H1 (cell line): Measurements from ENCODE around the gene ATP5ME. TPM values are rescaled to one million over a fixed set of nuclear protein-coding genes. Genes with fewer than 3 reads are reported as not detected.

Source experiments
- CTCF ChIA-PET: fragments of 300-600 bp; sonication (Branson Sonifier 250); formaldehyde crosslinking; loops from one replicate; lab custom pipeline; 2021; ENCODE audit not compliant: partially characterized antibody; lab: Charles Lee
- POLR2A ChIA-PET: fragments of 300-600 bp; sonication (Branson Sonifier 250); formaldehyde crosslinking; loops from one replicate; lab custom pipeline; 2021; ENCODE audit warnings: inconsistent platforms; ENCODE audit not compliant: partially characterized antibody; lab: Charles Lee
- DNase-seq, 2 experiments: peaks; one replicate each; pipeline versions ENCODE4 v3.0.0 to v3.0.0-alpha.2; 2010 to 2022; ENCODE audit warnings: low spot score in 2 of 2, low read depth in 1 of 2, mixed read lengths in 1 of 2
- FAIRE-seq: peaks from 2 replicates; lab custom pipeline; 2011; peaks lifted over from hg19 to GRCh38; lab: Jason Lieb, UNC
- H2AFZ ChIP-seq: 2 replicates; pipeline ENCODE4 v1.8.1; 2012; ENCODE audit warnings: low read length, inconsistent platforms
- H2AK5ac ChIP-seq: 2 replicates; pipeline ENCODE4 v1.6.1; 2013; ENCODE audit warnings: low read depth, low read length
- H2BK120ac ChIP-seq: replicated peaks from 2 replicates; pipeline ENCODE3; 2013; ENCODE audit warnings: low read depth, low read length, inconsistent platforms
- H2BK12ac ChIP-seq: 2 replicates; pipeline ENCODE4 v1.6.1; 2013; ENCODE audit warnings: low read depth, low read length
- H2BK15ac ChIP-seq: 2 replicates; pipeline ENCODE4 v1.6.1; 2013; ENCODE audit warnings: low read length
- H2BK20ac ChIP-seq: 2 replicates; pipeline ENCODE4 v1.6.1; 2013; ENCODE audit warnings: low read length
- H2BK5ac ChIP-seq: 2 replicates; pipeline ENCODE4 v1.6.1; 2013; ENCODE audit warnings: low read depth, low read length
- H3K14ac ChIP-seq: 2 replicates; pipeline ENCODE4 v1.6.1; 2013; ENCODE audit warnings: inconsistent platforms; ENCODE audit not compliant: insufficient read length
- H3K18ac ChIP-seq: 2 replicates; pipeline ENCODE4 v1.6.1; 2013; ENCODE audit warnings: low read length; ENCODE audit errors: extremely low read depth
- H3K23ac ChIP-seq: 2 replicates; pipeline ENCODE4 v1.6.1; 2013; ENCODE audit warnings: inconsistent platforms; ENCODE audit not compliant: insufficient read length
- H3K23me2 ChIP-seq: 2 replicates; pipeline ENCODE4 v1.6.1; 2013; ENCODE audit warnings: low read depth, low read length
- H3K27ac ChIP-seq: 2 replicates; pipeline ENCODE4 v1.6.1; 2011; ENCODE audit warnings: low read depth, low read length, inconsistent platforms
- H3K27me3 ChIP-seq, 4 experiments: replicated peaks in 1 of 4; 1 replicate in 1 of 4; 2 replicates in 3 of 4; pipeline versions ENCODE4 v1.6.1 to v1.8.1; 2011 to 2013; ENCODE audit warnings: low read length in 3 of 4, mild to moderate bottlenecking in 3 of 4, inconsistent platforms in 2 of 4, mixed read lengths in 2 of 4, moderate library complexity in 1 of 4; ENCODE audit not compliant: control insufficient read depth in 3 of 4, insufficient read depth in 3 of 4; ENCODE audit errors: extremely low read depth in 1 of 4
- H3K36me3 ChIP-seq, 4 experiments: 2 replicates each; pipeline versions ENCODE4 v1.6.1 to v1.8.1; 2011 to 2013; ENCODE audit warnings: mild to moderate bottlenecking in 4 of 4, low read length in 3 of 4, moderate library complexity in 2 of 4, control low read depth in 1 of 4, inconsistent platforms in 1 of 4; ENCODE audit not compliant: insufficient read depth in 4 of 4, control insufficient read depth in 2 of 4
- H3K4ac ChIP-seq: replicated peaks from 2 replicates; pipeline ENCODE3; 2013; ENCODE audit warnings: low read length, low read depth, mixed read lengths, inconsistent platforms; ENCODE audit not compliant: insufficient read length
- H3K4me1 ChIP-seq, 4 experiments: replicated peaks in 1 of 4; 1 replicate in 1 of 4; 2 replicates in 3 of 4; pipeline versions ENCODE4 v1.6.1 to v1.8.1; 2011 to 2013; ENCODE audit warnings: low read length in 3 of 4, inconsistent platforms in 2 of 4, mixed read lengths in 1 of 4; ENCODE audit not compliant: insufficient read depth in 4 of 4, control insufficient read depth in 3 of 4
- H3K4me2 ChIP-seq, 2 experiments: 2 replicates each; pipeline versions ENCODE4 v1.6.1 to v1.8.1; 2011 to 2013; ENCODE audit warnings: low read depth in 2 of 2, low read length in 2 of 2, control low read depth in 1 of 2, inconsistent platforms in 1 of 2, mild to moderate bottlenecking in 1 of 2; ENCODE audit not compliant: insufficient read depth in 1 of 2
- H3K4me3 ChIP-seq, 4 experiments: fragments of 200-600, 300-600 bp in 1 of 4; sonication (generic), shearing (Covaris generic), sonication (Bioruptor Twin) in 1 of 4; 2 replicates each; pipeline versions ENCODE4 v1.5.1 to v1.8.1; 2011 to 2016; ENCODE audit warnings: low read length in 4 of 4, low read depth in 3 of 4, control low read depth in 2 of 4, inconsistent platforms in 2 of 4, mild to moderate bottlenecking in 2 of 4, mixed read lengths in 1 of 4, moderate library complexity in 1 of 4; ENCODE audit not compliant: insufficient read depth in 2 of 4; ENCODE audit errors: extremely low read depth in 1 of 4
- H3K56ac ChIP-seq: replicated peaks from 2 replicates; pipeline ENCODE3; 2013; ENCODE audit warnings: low read depth, mild to moderate bottlenecking, mixed read lengths, low read length, inconsistent platforms; ENCODE audit not compliant: insufficient read length
- H3K79me1 ChIP-seq: 2 replicates; pipeline ENCODE4 v1.6.1; 2013; ENCODE audit warnings: low read depth, low read length, control low read depth
- H3K79me2 ChIP-seq, 2 experiments: 2 replicates each; pipeline versions ENCODE4 v1.6.1 to v1.8.1; 2012 to 2013; ENCODE audit warnings: low read length in 2 of 2, mild to moderate bottlenecking in 2 of 2, inconsistent platforms in 1 of 2; ENCODE audit not compliant: insufficient read depth in 2 of 2, control insufficient read depth in 1 of 2
- H3K9ac ChIP-seq, 4 experiments: replicated peaks in 1 of 4; 1 replicate in 1 of 4; 2 replicates in 3 of 4; pipeline versions ENCODE4 v1.6.1 to v1.8.1; 2011 to 2013; ENCODE audit warnings: low read depth in 3 of 4, low read length in 3 of 4, control low read depth in 2 of 4, mild to moderate bottlenecking in 2 of 4, moderate library complexity in 2 of 4, inconsistent platforms in 1 of 4; ENCODE audit errors: extremely low read depth in 1 of 4
- H3K9me3 ChIP-seq, 2 experiments: 2 replicates each; pipeline versions ENCODE4 v1.6.1 to v1.8.1; 2012 to 2013; ENCODE audit warnings: mild to moderate bottlenecking in 2 of 2, moderate library complexity in 2 of 2, control low read depth in 1 of 2, inconsistent platforms in 1 of 2, low read depth in 1 of 2, low read length in 1 of 2, mixed read lengths in 1 of 2; ENCODE audit not compliant: insufficient read depth in 2 of 2
- H4K20me1 ChIP-seq, 2 experiments: replicated peaks in 1 of 2; 2 replicates each; pipeline versions ENCODE3 to v1.8.1; 2011 to 2013; ENCODE audit warnings: inconsistent platforms in 2 of 2, low read length in 2 of 2, mild to moderate bottlenecking in 1 of 2; ENCODE audit not compliant: insufficient read depth in 2 of 2, control insufficient read depth in 1 of 2
- H4K5ac ChIP-seq: 2 replicates; pipeline ENCODE4 v1.6.1; 2013; ENCODE audit warnings: low read length, low read depth, mixed read lengths, inconsistent platforms; ENCODE audit not compliant: insufficient read length
- H4K8ac ChIP-seq: 2 replicates; pipeline ENCODE4 v1.8.0; 2013; ENCODE audit warnings: mild to moderate bottlenecking, moderate library complexity, low read length, inconsistent platforms; ENCODE audit not compliant: insufficient read depth; ENCODE audit errors: extremely low read depth
- H4K91ac ChIP-seq: replicated peaks from 2 replicates; pipeline ENCODE3; 2013; ENCODE audit warnings: low read length, mixed read lengths, inconsistent platforms; ENCODE audit not compliant: insufficient read length
- EP300 ChIP-seq, 2 experiments: IDR thresholded peaks; 1 replicate in 1 of 2; 2 replicates in 1 of 2; pipeline ENCODE4 v1.6.1; 2011 to 2012; ENCODE audit warnings: low read depth in 2 of 2, low read length in 2 of 2, mild to moderate bottlenecking in 2 of 2, borderline replicate concordance in 1 of 2, inconsistent platforms in 1 of 2, moderate library complexity in 1 of 2
- MAFK ChIP-seq: IDR thresholded peaks from 2 replicates; pipeline ENCODE4 v1.6.1; 2012; ENCODE audit warnings: low read depth, mild to moderate bottlenecking, improper control_type of control experiment, low read length
- MAX ChIP-seq: IDR thresholded peaks from 2 replicates; pipeline ENCODE4 v1.6.1; 2012; ENCODE audit warnings: inconsistent platforms
- WGBS, 2 experiments: shearing (Covaris generic) in 1 of 2; methylation state at CpG; one replicate each; pipeline versions ENCODE4 v1.1.6 to v1.1.7; 2013 to 2015; ENCODE audit warnings: low lambda C conversion rate in 2 of 2, mixed read lengths in 2 of 2, inconsistent platforms in 1 of 2, low coverage in 1 of 2, missing lambda C conversion rate in 1 of 2; ENCODE audit not compliant: insufficient replicate concordance in 2 of 2, insufficient coverage in 1 of 2, insufficient read length in 1 of 2; ENCODE audit errors: extremely low coverage in 1 of 2, missing lambda C conversion rate in 1 of 2; 5-methylcytosine and 5-hydroxymethylcytosine counted together
- polyA plus RNA-seq, 7 experiments: library from polyadenylated mRNA; depleted of rRNA in 3 of 7; stranded (reverse) in 5 of 7; unstranded in 2 of 7; fragments of >200 nt in 5 of 7; fragments of 200-250 nt in 2 of 7; gene quantifications; 1 replicate in 5 of 7; 2 replicates in 1 of 7; 4 replicates in 1 of 7; pipeline versions ENCODE4 v1.2.1 to v1.2.3, GENCODE V29; 2011 to 2013; ENCODE audit warnings: missing spikeins in 2 of 7, mixed read lengths in 2 of 7
- total RNA-seq: library from RNA; stranded (reverse); fragmentation: NEBNext Ultra II Directional; extraction: Animal tissue kit (Norgen Biotek cat#: 25700); gene quantifications from 2 replicates; pipeline ENCODE4 v1.2.1, GENCODE V29; 2021
- TF ChIP-seq, protein P1 (sequence below): IDR thresholded peaks from 2 replicates; pipeline ENCODE4 v1.6.1; 2012; ENCODE audit warnings: inconsistent platforms

The ATP5ME gene
- total and polyA plus RNA-seq, 2 of the 8 experiments (the other 6 are each of a cell fraction or from before 2014, with no cell fraction given): 375 to 450 TPM

DNA sequence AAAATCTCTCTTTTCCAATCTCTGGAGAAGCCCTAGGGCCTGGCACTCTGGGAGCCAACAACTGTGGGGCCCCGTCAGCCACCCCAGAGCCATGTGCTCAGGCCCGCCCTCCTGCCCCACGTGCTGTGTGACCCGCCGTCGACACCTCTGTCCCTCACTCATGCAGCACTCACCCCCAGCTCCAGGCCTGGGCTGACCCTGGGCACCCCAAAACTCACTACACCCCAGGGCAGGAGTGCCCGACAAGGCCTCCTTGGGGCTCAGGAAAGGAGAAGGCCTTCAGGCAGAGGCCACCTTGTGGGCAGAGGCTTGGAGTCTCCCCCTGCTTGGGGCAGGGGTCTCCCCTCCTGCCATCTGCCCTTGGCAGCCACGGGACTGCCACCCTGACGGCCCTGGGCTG, 6.0 kb upstream of the ATP5ME start:
- no peak overlapping the region for H3K27ac ChIP-seq

More for the DNA sequence above, 6.0 kb upstream of the ATP5ME start:
- DNase-seq (no peak), FAIRE-seq (no peak)
- ChIA-PET CTCF (interaction anchor here (1.4 kb wide), 2 partner anchors 21 to 32 kb away, joined by 4 read pairs; no protein-coding TSS in a partner anchor), POLR2A (interaction anchor here (0.8 to 6.3 kb wide), 8 partner anchors 7 to 77 kb away, joined by 3 to 34 read pairs (median 4); partner anchors contain the start of genes ATP5ME, MYL5 and PCGF3)
- peaks cover 0 to 19% (median 6%) of the 10 kb centered on the region in 4 experiments; a peak in 5 of 7 replicates for H3K4me1 ChIP-seq
- H2BK120ac ChIP-seq: no peak overlapping the region
- H2BK5ac ChIP-seq: no peak overlapping the region
- peak overlapping the region; percentile 56 for H4K91ac ChIP-seq
- no peak overlapping the region for H3K9ac ChIP-seq
- H3K23me2 ChIP-seq: 0 out of 2 replicates have a peak, but pooled peaks cover under 1% of the 10 kb centered on the region
- H3K4me3 ChIP-seq: peak overlapping the region in 1 of 4 experiments; percentile 74; a peak in 2 of 8 replicates
- no peaks in the 10 kb centered on the region for H3K79me2 ChIP-seq
- TF ChIP-seq MAFK: no peak
- TF ChIP-seq MAX: peak; percentile 74
- TF ChIP-seq EP300 (IDR thresholded peaks at IDR 0.05; ENCODE audit: borderline replicate concordance in 1 of 2, low read depth in 2 of 2, low read length in 2 of 2): no peak
- TF ChIP-seq, protein P1, sequence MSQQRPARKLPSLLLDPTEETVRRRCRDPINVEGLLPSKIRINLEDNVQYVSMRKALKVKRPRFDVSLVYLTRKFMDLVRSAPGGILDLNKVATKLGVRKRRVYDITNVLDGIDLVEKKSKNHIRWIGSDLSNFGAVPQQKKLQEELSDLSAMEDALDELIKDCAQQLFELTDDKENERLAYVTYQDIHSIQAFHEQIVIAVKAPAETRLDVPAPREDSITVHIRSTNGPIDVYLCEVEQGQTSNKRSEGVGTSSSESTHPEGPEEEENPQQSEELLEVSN: peak; percentile 81
- 88% methylated on average over 9 of the region's 9 CpGs; no CpG with 5 or more reads in 1 of the 2 experiments for WGBS, 2 experiments
- H3K56ac ChIP-seq: no peak overlapping the region
- H2AK5ac ChIP-seq: no peak overlapping the region
- H2BK15ac ChIP-seq: 0 out of 2 replicates have a peak overlapping the region, but pooled peaks have one; percentile 29
- no peak overlapping the region for H3K23ac ChIP-seq
- peak overlapping the region; percentile 58 to 62 for H3K4me2 ChIP-seq
- no peak overlapping the region for H4K5ac ChIP-seq
- H2BK20ac ChIP-seq: no peak overlapping the region
- H4K20me1 ChIP-seq: peaks cover 0 to 13% of the 10 kb centered on the region in 2 experiments
- no peak overlapping the region for H2AFZ ChIP-seq
- H3K9me3 ChIP-seq: no peaks in the 10 kb centered on the region
- no peaks in the 10 kb centered on the region for H3K79me1 ChIP-seq
- no peaks in the 10 kb centered on the region for H3K36me3 ChIP-seq
- H3K18ac ChIP-seq: no peak overlapping the region
- H3K27me3 ChIP-seq: no peaks in the 10 kb centered on the region; a peak in 2 of 7 replicates
- H4K8ac ChIP-seq: no peak overlapping the region
- H2BK12ac ChIP-seq: 0 out of 2 replicates have a peak overlapping the region, but pooled peaks have one; percentile 39
- H3K4ac ChIP-seq: peak overlapping the region; percentile 67
- H3K14ac ChIP-seq: no peak overlapping the region
